WTC11 (cell line): ENCODE data around the gene PYGL.

ENCODE experiments used
- ATF3 ChIP-seq: sonication (generic); formaldehyde crosslinking; conservative IDR thresholded peaks from 2 replicates; pipeline ENCODE4 v1.8.1; 2022; ENCODE audit warnings: mild to moderate bottlenecking, missing genetic modification reagents
- ATF6 ChIP-seq: sonication (generic); formaldehyde crosslinking; IDR thresholded peaks from 2 replicates; pipeline ENCODE4 v1.8.1; 2023; ENCODE audit warnings: mild to moderate bottlenecking, missing genetic modification reagents
- CTCF ChIP-seq: fragments of 200-600 bp; IDR thresholded peaks from 2 replicates; pipeline ENCODE4 v1.8.0; 2022; ENCODE audit warnings: antibody characterized with exemption
- IRF2 ChIP-seq: sonication (generic); formaldehyde crosslinking; IDR thresholded peaks from 2 replicates; pipeline ENCODE4 v1.8.0; 2022; ENCODE audit warnings: low read depth, missing genetic modification reagents, borderline replicate concordance
- JUN ChIP-seq: sonication (generic); formaldehyde crosslinking; IDR thresholded peaks from 2 replicates; pipeline ENCODE4 v1.8.0; 2023; ENCODE audit warnings: mild to moderate bottlenecking, missing genetic modification reagents
- MAX ChIP-seq: sonication (generic); formaldehyde crosslinking; IDR thresholded peaks from 2 replicates; pipeline ENCODE4 v1.8.0; 2022; ENCODE audit warnings: mild to moderate bottlenecking, missing genetic modification reagents
- SP1 ChIP-seq: sonication (generic); formaldehyde crosslinking; conservative IDR thresholded peaks from 2 replicates; pipeline ENCODE4 v1.8.1; 2022; ENCODE audit warnings: missing genetic modification reagents
- USF2 ChIP-seq: sonication (generic); formaldehyde crosslinking; IDR thresholded peaks from 2 replicates; pipeline ENCODE4 v1.8.1; 2023; ENCODE audit warnings: mild to moderate bottlenecking, missing genetic modification reagents, moderate library complexity
- ZBTB21 ChIP-seq: sonication (generic); formaldehyde crosslinking; IDR thresholded peaks from 2 replicates; pipeline ENCODE4 v1.8.1; 2023; ENCODE audit warnings: mild to moderate bottlenecking, missing genetic modification reagents, borderline replicate concordance
- ZNF121 ChIP-seq: sonication (generic); formaldehyde crosslinking; IDR thresholded peaks from 2 replicates; pipeline ENCODE4 v1.8.0; 2023; ENCODE audit warnings: missing genetic modification reagents
- ZNF425 ChIP-seq: fragments of 250-450 bp; sonication (Bioruptor Pico); conservative IDR thresholded peaks from 2 replicates; pipeline ENCODE4 v1.9.0; 2021; ENCODE audit warnings: mild to moderate bottlenecking

- TF ChIP-seq CTCF: no peak
- no peak for TF ChIP-seq USF2 (CRISPR knock-in tag)
- no peak for TF ChIP-seq ZBTB21 (CRISPR knock-in tag)
- TF ChIP-seq ZNF425 (CRISPR knock-in tag): no peak
- TF ChIP-seq MAX: no peak
- TF ChIP-seq JUN: no peak
- no peak for TF ChIP-seq ATF3 (CRISPR knock-in tag)
- TF ChIP-seq SP1 (CRISPR knock-in tag): no peak
- no peak for TF ChIP-seq ATF6 (CRISPR knock-in tag)
- TF ChIP-seq IRF2 (CRISPR knock-in tag): no peak
- TF ChIP-seq ZNF121 (CRISPR knock-in tag): no peak
These were observed 56.8 kb downstream of the PYGL start for GRCh38 chr14:50887476-50887875.
